NCI-H2029 treated with DMSO at 0.1 percent for 48 hours (cell line): ENCODE data around the gene MSANTD1.

ENCODE experiments used
- DNase-seq: peaks from one replicate; lab custom pipeline; 2025; lab: John Stamatoyannopoulos, UW

Gene MSANTD1

DNA sequence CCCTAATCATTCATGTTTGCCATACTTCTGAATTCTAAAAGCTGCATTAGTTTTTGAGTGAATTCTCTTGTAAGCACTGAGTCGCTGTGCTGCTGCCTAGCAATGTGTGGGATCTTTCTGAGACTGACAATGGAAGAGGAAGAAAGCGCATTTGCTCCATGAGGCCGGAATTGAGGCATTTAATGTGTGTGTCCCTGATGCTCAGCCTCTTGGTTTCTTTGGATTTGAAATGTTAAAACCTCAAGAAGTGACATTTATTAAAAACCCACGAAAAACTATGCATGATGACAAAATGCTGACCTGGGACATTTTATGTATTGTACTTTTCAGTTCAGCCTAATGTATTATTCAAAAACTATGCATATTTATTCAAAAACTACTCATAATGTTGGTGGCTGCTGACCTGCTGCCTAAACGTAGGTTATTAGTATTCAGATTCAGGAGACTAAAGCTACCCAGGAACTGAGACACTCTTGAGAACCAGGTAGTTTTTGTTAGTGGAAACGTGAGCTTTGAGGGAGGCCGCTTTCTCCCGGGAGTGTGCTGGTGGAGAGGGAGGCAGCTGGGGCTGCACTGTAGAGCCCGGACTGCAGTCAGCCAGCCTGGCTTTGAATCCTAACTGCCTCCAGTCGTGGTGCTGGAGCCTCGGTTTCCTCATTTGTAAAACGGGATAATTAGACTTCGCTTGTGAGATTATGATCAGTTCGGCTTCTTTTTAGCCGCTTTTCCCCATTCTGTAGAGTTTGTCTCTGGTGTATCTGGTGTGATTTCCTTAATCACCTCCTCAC is 55.2 kb downstream of the MSANTD1 start:
- peak; percentile 39 for DNase-seq

DNA sequence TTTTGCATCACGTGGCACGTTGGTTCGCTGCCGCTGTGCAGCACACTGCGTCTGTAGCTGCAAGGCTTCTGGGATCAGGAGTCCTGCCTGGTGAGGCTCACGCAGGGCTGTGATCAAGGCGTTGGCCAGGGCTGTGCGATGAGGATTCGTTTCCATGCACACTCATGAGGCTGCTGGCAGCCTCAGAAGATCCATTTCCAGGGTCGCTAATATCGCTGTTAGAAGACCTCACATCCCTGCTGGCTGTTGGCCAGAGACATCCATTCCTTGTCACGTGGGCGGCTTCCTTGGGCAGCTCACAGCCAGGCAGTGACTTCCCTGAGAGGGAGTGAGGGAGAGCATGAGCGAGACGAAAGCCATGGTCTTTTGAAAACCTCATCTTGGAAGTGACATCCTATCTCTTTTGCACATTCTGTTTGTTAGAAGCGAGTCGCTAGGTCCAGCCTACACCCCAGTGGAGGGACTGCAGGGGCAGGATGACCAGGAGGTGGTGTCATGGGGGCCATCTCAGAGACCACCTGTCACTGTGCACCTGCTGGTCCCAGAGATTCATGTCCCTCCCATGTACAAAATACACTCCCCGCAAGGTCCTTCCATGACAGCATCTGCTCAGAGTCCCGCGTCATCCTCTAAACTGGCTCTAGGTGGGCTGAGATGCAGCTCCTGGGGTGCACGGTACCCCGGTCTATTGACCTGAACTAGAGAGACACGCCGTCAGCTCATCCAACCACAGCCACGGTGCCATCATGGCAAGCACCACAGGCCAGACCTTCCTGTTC is 56.1 kb downstream of the MSANTD1 start:
- DNase-seq = peak; percentile 45

DNA sequence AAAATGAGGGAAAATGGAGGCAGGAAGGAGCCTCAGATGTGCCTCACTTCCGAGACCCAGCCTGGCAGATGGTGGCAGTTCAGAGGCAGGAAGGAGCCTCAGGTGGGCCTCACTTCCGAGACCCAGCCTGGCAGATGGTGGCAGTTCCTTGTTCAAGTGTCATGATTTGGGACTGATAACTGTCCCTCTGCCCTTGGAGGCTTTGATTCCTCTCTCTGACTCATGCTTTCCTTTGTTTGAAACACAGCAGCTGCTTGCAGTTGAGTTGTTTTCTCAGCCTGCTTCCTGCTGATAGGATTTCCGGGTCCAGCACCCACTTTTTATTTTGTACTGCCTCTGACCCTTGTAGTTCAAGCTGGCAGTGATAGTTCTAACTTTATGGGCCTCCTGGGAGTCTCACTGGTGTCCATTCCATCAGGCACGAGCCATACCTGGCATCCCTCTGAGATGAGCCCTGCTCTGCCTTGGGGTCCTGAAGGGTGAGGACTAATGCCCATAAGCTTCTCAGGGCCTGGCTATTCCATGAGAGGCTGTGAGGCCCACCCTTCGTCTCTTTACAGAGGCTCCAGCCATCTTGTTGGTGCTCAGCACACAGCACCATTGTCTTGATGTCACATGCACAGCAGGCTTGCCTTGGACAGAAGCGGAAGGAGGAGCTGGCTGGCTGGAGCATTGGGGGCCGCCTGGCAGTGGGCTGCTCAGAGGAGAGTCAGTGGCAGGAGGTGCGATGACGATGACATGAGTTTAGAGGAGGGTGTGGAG is 56.8 kb downstream of the MSANTD1 start:
- DNase-seq = peak; percentile 37
